HG03045 (cell line): ENCODE data around the gene LTBP3.

Experiments
- ATAC-seq: cut with Tn5 transposase; IDR thresholded peaks from one replicate; pipeline ENCODE4 v1.9.1; 2021; ENCODE audit warnings: mild to moderate bottlenecking, moderate library complexity; ENCODE audit not compliant: unreplicated experiment

Gene LTBP3

GRCh38 chr11:65498727-65498976 lies 59.5 kb downstream of the LTBP3 start:
- ATAC-seq, result no peak

- ATAC-seq, result no peak
These were observed 60.0 kb downstream of the LTBP3 start for GRCh38 chr11:65498042-65498726.

- ATAC-seq, result peak; percentile 64
These were observed 60.8 kb downstream of the LTBP3 start for GRCh38 chr11:65497141-65498041.

- no peak for ATAC-seq
These were observed 61.6 kb downstream of the LTBP3 start for GRCh38 chr11:65496304-65497140.

- ATAC-seq, result no peak
These were observed 64.6 kb downstream of the LTBP3 start for GRCh38 chr11:65493367-65494176.

- ATAC-seq, result no peak
These were observed 65.4 kb downstream of the LTBP3 start for GRCh38 chr11:65492637-65493366.

GRCh38 chr11:65492387-65492636 lies 65.8 kb downstream of the LTBP3 start:
- no peak for ATAC-seq

- ATAC-seq, result no peak
These were observed 66.4 kb downstream of the LTBP3 start for GRCh38 chr11:65491614-65492386.

GRCh38 chr11:65491163-65491465 lies 67.0 kb downstream of the LTBP3 start:
- ATAC-seq, result no peak

- ATAC-seq, result no peak
These were observed 68.3 kb downstream of the LTBP3 start for GRCh38 chr11:65489706-65490320.

GRCh38 chr11:65489035-65489705 lies 69.0 kb downstream of the LTBP3 start:
- ATAC-seq, result no peak
